ENCODE results near the gene SURF6.
"Not testable (repeated sequence)": the region's sequence is repeated elsewhere in the genome, so short reads cannot be mapped to it uniquely, and the experiment has no call there.

SURF6 gene

DNA sequence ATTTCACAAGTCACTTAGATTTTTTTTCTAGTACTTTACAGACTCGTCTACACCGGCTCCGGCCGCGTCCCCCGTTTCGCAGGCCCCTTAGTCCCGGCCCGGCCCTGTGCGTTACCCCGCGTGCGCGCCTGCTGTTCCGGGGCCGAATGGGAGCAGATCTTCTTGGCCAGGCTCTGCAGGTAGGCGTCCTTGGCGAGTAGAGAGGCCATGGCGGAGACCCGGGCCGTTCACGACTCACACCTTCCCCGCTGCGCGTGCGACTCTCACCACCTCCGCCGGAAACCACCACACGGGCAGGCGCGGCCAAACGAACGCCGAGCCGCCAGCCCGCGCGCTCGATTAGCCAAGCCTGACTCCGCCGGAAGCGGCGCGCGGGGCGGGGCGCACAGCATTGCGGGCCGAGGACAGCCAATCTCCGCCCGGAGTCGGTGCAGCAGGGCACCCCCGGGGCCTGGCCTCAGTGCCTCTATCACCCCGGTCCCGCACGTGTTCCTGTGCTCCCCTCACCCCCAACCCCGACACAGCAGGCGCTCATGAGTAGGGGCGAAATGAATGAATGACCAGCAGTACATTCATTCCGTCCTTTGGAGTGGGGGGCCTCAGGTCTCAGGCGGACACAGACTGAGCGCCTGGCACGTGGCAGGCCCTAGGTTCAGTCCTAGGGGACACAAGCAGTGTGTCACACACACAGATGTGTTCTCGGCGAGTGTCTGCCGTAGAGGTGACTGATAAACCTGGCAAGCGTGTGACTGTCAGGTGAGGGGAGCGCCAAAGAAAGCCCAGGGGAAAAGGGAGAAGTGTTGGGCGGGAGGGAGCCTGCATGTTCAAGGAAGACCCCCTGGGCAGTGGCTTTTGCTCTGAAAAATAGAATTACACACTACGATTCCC is at the start of gene SURF6:
Gene SURF6 (minus strand): TSS at position 265 of the 888 bp plus-strand sequence. CDS start 56 bp downstream, at position 209.
- peak; percentile 91 for DNase-seq

DNA sequence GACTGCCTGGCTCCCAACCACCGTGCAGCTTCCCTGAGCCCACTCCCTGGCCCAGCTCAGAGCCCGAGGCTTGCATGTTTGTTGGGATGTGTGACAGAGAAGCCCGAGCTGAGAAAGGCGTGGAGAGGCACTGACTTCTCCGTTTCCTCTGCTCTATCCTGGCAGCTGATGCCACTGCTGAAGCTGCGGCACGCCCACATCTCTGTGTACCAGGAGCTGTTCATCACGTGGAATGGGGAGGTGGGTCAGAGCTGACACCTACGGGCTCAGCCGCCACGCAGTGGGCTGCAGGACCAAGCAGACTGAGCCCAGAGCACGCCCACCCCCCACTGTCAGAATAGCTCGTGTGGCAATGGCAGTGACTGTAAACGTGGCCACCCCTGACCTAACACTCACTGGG is 49.5 kb upstream of the SURF6 start:
- no peak for DNase-seq

DNA sequence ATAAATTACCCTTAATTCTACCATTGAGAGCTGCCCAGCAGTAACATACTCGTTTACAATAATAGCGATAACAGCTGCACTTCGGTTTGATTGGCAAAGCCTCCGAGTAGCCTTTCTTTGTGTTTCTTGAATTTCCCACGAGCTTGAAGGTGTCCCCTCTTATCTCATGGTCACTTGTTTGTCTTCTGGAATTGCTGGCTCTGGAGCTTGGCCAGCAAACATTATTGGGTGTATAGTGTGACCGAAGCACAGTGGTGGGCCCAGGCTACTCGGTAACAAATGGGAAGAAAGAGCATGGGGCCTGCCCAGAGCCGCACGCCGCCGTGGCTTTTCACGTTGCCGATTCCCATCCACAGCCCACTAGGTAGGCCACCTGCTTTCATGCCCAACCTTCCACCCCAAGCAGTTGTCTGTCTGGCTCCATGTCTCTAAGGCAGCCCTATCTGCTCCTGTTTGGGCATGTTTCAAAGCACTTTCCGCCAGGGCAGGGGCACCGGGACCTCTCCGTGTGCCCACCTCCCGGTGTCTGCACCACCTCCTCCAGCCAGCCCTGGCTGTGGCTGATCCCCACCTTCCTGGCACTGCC is 48.8 kb upstream of the SURF6 start:
- DNase-seq, result no peak

DNA sequence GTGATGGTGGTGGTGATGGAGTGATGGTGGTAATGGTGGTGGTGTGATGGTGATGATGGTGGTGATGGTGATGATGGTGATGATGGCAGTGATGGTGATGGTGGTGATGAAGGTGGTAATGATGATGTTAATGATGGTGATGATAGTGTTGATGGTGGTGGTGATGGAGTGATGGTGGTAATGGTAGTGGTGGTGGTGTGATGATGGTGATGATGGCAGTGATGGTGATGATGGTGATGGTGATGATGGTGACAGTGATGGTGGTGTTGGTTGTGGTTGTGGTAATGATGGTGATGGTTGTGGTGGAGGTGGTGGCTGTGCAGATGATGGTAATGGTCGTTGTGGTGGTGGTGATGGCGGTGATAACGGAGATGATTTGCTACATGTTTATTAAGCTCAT is 47.5 kb upstream of the SURF6 start:
- DNase-seq, result no peak

DNA sequence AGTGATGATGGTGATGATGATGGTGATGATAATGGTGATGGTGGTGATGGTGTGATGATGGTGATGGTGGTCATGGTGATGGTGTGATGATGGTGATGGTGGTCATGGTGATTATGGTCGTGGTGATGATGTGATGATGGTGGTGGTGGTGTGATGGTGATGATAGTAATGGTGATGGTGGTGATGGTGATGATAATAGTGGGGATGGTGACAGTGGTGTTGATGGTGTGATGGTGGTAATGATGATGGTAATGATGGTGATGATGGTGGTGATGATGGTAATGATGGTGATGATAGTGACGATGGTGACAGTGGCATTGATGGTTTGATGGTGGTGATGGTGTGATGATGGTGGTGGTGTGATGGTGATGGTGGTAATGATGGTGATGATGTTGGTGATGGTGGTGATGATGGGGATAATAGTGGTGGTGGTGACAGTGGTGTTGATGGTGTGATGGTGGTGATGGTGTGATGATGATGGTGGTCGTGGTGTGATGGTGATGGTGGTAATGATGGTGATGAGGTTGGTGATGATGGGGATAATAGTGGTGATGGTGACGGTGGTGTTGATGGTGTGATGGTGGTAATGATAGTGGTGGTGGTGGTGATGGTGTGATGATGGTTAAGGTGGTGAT is 46.6 kb upstream of the SURF6 start:
- DNase-seq, result no peak

DNA sequence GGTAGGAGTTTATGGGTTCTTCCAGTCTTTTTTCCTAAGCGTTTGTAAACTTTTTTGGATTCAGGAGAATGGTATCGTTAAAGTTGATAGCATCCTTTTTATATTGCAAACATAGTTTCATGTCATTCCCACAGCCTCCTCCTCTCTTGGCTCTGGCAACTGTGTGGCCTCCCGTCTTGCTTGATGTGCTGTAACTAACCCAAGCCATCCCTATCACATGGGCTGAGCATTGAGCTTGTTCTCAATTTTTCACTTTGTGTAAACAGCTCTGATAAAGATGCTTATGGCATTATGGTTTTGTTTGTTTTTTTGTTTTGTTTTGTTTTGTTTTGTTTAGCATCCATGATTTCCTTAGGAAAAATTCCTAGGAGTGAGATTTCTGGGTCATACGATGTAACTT is 44.7 kb upstream of the SURF6 start:
- DNase-seq, result no peak

DNA sequence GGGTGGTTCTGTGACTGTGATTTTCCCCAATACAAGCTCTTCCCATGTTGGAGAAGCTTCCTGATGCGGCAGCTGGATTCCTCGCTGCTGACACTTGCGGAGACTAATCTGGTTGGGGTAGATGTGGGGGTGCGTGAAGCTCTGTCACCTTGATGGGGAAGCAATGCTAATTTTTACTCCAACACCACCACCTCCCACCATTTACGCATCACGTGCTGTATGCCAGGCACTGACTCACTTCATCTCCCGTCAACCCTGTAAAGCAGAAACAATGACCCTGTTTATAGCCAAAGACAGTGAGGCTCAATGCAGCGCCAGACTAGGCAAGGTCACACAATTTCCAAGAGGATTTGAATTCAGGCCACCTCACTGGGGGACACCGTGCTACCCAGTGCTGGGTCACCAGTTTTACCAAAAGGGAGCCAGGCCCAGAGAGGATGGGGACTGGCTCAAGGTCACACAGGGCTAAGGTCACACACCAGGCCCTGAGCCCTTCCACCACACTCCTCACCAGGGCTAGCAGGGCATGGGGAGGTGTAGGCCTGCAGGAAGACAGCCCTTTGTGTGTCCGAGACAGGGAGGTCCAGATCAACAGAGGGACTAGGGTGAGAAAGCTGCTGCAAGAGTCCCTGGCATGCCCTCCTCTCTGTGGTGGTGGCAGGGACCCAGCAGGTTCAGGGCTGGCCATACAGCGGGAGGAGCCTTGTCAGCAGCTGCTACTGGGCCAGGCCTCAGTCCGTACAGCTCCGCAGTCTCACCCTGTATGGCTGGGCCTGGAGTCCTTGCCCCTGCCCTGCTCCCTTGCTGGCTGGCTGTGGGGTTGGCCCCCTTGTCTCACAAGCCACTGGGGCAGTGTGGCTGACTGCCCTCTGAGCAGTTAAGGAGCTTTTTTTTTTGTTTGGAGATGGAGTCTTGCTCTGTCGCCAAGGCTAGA is 43.4 kb upstream of the SURF6 start:
- no peak for DNase-seq

DNA sequence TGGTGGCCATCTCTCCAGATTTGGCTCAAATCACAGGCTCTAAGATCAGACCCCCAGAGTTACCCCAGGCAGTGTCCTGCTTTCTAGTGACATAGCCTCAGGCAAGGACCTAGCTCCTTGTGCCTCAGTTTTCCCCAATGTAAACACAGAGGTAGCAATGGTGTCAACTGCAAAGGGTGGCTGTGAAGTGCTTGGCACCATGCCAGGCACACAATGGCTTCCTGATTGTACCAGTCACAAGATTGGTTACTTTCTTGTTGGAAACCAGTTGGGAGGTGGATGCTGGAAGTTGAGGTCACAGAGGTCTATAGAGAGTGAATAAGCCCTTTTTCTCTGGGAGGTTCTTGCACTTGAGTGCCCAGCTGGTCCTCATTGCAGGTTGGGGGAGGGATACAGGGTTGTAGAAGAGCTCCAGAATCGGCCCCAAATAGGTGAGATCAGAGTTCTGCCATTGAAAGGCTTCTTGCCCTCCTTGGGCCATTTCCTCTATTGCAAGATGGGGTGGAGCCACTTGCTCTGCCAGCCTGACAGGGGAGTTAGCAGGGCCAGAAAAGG is 42.5 kb upstream of the SURF6 start:
- DNase-seq, result no peak

DNA sequence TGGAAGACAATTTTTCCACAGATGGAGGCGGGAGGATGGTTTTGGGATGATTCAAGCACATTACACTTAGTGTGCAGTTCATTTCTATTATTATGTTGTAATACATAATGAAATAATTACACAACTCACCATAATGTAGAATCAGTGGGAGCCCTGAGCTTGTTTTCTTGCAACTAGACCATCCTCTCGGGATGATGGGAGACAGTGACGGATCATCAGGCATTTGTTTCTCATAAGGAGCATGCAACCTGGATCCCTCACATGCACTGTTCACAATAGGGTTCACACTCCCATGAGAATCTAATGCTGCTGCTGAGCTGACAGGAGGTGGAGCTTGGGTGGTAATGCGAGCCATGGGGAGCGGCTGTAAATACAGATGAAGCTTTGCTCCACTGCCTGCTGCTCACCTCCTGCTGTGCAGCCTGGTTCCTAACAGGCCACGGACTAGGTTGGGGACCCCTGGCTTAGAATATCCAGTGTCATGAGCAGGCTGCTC is 41.8 kb upstream of the SURF6 start:
- no peak for DNase-seq

DNA sequence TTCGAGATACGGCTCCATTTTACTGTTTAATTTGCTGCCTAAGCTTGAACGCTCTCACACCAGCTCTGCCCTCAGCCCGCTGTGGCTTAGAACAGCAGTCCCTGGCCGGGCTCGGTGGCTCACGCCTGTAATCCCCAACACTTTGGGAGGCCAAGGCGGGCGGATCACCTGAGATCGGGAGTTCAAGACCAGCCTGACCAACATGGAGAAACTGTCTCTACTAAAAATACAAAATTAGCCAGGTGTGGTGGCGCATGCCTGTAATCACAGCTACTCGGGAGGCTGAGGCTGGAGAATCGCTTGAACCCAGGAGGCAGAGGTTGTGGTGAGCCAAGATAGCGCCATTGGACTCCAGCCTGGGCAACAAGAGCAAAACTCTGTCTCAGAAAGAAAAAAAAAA is 41.3 kb upstream of the SURF6 start:
- not testable (repeated sequence) for DNase-seq

DNA sequence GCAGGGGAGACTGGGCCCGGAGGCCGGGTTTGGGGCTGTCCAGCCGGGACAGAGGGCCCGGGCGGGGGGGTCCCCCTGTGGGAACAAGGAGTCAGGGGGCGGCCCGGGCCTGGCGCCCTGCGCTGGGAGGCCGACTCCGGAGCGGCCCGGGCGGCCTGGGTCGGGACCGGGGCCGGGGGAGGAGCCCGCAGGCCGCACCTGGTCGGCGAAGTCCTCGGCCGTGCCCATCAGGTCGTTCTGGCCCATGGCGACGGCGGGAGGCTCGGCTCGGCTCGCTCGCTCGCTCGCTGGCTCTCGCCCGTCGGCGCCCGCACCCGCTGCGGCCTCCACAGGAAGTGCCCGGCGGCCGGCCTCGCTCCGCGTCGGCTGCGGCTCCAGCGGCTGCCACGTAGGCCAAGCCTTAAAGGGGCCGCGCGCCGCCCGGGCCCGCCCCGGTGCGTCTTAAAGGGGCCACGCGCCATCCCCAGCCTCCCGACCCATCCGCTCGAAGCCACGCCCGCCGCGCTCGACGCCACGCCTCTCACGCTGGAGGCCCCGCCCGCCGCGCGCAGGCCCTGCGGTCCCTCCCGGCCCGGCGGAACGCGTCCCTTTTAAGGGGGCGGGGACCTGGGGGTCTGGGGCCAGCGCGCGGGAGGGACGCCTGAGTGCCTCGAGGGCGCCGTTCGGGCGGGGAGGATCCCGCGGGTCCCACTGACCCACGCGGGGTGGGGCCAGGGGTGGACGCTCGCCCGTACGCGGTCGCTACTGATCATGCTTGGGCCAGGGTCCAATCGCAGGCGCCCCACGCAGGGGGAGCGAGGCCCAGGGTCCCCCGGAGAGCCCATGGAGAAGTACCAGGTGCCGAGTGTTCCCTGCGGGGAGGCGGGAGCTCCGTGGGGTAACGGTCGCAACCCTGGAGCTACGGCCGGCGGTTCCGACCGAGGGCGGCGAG is 40.0 kb upstream of the SURF6 start, which contains the start of the genes STKLD1 and SURF4:
Gene STKLD1 (plus strand): TSS at position 643 of the 931 bp plus-strand sequence. CDS start 108 bp downstream, at position 751.
Gene SURF4 (minus strand): TSS at position 337 of the 931 bp plus-strand sequence. CDS start 91 bp downstream, at position 246.
- DNase-seq, result peak; percentile 93

DNA sequence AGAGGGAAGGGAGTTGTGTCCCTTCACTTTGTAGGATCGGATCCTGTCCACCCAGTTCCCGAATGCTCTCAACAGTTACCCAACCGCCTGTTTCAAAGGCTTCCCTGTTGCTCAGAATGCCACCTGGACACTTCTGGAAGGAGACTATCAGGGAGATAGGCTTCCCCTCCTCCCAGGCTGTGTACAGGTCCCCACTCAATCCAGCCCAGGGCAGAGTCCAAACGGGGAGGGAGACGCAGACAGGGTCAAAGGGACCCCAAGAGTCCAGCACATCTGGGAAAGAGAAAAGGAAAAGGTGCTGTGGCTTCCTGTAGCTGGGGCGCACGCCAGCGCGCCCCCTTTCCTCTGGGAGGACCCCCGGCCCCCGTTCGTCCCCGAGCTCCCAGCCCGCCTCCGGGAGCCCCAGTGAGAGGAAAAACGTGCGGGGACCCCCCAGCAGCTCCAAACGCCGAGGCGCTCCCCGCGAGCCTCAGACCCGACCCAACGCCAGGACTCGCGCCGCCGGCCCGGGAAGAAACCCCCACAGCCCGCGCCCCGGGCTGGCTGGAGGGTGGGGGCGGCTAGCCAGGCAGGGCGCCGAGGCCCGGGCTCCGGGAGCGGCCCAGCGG is 39.2 kb upstream of the SURF6 start:
- DNase-seq, result no peak

DNA sequence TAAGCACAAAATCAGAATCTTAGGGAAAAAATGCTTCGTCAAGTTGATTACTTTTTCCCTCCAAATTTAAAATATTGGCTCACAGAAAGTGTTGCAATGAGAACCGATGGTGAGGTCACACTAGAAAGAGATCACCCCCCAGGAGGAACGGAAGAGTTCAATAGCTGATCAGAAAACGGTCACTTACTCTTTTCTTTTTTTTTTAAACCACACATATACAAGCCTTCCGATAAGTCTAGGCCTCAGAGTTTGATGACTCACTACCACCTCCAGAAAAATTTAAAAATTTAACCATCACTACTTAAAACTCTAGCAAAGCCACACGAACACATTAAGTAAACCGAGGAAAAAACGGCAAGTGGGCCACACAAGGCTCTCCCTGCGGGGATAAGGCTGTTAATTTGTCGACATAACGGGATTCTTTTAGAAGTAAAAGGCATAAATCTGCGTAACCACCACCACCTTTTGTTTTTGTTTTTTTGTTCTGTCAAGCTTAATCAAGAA is 38.7 kb upstream of the SURF6 start:
- DNase-seq, result no peak

DNA sequence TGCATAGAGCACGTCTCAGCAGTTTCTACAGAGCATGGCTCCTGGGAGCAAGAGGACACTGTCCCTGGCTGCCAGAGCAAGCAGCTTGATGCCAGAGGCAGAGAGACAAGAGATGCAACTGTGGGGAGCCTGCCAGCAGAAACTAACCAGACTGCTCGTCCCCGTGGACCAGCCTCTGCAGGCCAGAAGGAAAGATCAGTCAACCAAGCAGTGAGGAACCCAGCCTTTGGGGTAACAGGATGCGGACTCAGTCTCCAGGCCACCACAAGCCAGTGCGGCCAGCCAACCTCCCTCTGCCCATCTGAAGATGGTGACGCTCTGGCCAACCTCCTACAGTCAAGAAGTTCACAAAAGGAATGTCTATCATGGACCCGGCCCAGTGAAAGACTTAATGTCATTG is 36.2 kb upstream of the SURF6 start:
- no peak for DNase-seq

DNA sequence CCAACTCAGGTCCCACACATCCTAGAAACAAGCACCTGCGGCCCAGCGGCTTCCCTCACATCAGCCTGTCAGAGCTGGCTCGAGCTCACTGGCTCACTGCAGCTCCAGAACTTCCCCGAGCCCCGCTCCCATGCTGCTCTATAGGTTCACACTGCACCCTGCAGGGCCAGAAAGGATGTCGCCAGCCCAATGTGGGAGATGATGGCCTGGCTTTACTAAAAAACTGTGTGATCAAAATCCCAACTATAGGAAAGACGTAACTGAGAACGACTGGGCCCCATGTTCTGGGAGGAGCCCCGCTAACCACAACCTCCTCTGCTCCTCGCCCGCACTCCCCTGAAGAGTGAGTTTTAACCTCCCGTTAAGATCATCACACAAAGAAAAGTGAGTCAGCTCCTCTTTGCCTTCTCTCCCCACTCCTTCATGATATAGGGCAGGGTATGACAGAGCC is 35.3 kb upstream of the SURF6 start:
- peak; percentile 57 for DNase-seq

DNA sequence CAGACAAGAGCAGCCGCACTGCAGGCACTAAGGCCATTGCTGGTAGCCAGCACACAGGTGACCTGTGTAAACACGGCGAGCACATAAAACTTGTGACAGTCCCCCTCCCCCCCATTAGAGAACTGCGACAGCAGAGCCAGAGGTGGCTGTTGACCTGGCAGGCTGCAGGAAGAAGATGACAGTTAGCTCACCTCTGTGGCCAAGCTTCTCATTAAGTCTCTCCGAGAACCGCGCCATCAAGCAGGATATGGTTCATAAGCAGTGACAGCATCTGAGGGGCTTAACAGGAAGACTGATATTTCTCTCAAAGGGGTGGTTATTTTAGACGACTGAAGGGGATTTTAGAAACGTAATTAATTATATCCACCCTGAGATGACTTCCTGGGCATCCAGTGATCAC is 34.7 kb upstream of the SURF6 start:
- peak; percentile 55 for DNase-seq

DNA sequence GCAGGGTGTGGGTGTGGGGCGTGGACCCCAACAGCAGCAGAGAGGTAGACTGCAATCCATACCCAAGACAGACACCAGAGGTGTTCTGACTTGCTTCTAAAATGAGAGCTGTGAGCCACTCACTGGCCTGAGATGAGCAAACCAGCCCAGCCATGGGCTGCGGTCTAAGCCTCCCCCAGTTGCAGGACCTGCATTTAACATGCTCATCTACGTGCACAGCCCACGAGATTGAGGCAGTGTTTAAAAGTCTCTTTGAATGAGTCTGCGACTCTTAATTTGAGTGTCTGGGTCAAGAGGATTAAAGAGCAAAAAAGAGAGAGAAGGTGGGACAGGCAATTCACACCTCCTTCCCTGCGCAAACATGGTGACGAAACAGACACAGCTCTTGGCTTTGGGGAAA is 33.9 kb upstream of the SURF6 start:
- DNase-seq, result no peak

DNA sequence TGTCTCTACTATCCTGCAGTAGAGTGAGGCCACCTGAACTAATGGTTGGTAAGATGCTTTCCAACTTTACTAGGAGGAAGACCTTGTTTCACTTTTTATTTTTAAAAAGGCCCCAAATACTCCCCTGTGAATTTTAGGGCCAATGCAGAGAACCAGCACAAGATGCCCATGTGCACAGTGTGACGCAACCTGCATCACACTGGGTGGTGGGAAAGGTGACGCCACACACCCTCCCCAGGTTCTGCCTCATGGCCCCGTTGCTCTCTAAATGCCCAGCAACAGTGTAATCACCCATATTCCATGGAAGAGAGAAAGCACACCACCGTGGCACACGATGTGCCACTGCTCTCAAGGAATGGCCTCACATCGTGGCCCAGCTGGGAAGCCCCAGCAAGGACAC is 33.4 kb upstream of the SURF6 start:
- no peak for DNase-seq

DNA sequence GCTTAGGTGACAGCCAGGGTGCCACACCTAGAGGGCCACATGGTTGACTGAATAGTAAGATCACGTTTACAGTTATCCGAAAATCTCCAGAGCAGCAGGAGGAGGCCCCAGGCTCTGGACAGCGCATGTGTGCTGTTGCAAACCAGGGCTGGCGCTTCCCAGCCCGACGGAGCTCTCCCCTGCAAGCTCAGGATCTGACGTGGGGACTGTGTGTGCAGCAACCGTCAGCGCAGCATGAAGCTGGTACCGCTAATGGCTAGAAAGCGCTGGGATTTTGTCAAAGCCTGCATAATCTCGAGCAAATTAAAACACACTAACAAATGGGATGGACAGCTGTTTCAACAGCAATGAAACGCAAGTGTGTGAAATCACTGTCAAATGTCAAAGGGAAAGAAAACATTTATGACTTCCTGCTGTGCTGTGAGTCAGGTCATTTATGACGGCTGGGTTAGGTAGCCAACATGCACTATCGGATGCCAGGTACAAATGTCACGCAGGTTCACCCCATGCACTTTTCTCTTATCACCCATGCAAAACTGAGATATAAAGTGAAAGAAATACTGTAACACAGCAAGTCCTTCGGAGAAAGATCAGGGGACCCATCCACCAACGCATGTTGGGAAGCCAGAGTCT is 32.4 kb upstream of the SURF6 start:
- DNase-seq, result no peak

DNA sequence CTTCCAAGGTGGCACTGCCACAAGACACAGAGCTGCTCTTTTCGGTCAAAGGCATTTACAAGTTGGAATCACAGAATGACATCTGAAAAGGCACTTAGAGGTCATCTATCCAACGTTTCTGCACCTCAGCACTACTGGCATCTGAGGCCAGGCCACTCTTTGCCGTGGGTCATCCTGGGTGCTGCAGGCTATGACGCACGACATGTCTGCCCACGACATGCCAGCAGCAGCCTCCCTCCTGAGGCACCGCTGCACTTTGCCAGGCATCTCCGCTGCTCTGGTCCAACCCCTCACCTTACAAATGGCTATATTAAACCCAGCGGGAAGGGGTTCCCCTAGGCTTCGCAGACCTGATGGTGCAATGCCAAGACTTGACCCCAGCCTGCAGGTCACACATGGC is 31.8 kb upstream of the SURF6 start:
- DNase-seq, result no peak

Measured in activated gamma-delta T cell treated with Interleukin-2 at 50 U/mL for 16 hours (primary cell).